K562 (cell line): ENCODE measurements around the gene LHB.

Source experiments
- CAMTA2 ChIP-seq: fragments of 250-450 bp; sonication (Bioruptor Pico); conservative IDR thresholded peaks from 2 replicates; pipeline ENCODE4 v1.5.1; 2022
- CHD2 ChIP-seq: IDR thresholded peaks from 2 replicates; pipeline ENCODE4 v1.6.1; 2011; ENCODE audit warnings: low read depth, low read length
- EP300 ChIP-seq: IDR thresholded peaks from 2 replicates; pipeline ENCODE4 v1.6.1; 2012; ENCODE audit warnings: low read length, improper control_type of control experiment
- ERF ChIP-seq: fragments of 450-650 bp; formaldehyde crosslinking; IDR thresholded peaks from 2 replicates; pipeline ENCODE4 v1.4.0; 2020; ENCODE audit warnings: mild to moderate bottlenecking, mixed read lengths
- KLF10 ChIP-seq: fragments of 250-450 bp; sonication (Bioruptor Pico); IDR thresholded peaks from 2 replicates; pipeline ENCODE4 v1.6.1; 2021; ENCODE audit warnings: matching md5 sums
- POLR2A ChIP-seq: fragments of 450-650 bp; conservative IDR thresholded peaks from 2 replicates; pipeline ENCODE4 v1.6.1; 2016
- RFX1 ChIP-seq: fragments of 450-650 bp; IDR thresholded peaks from 2 replicates; pipeline ENCODE4 v1.6.1; 2016; ENCODE audit warnings: mild to moderate bottlenecking, moderate library complexity
- SIN3A ChIP-seq, 2 experiments: fragments of 150-350 bp in 1 of 2; IDR thresholded peaks; 2 replicates each; pipeline ENCODE4 v1.6.1; 2011 to 2016; ENCODE audit warnings: borderline replicate concordance in 2 of 2, low read depth in 2 of 2, low read length in 2 of 2, mild to moderate bottlenecking in 2 of 2, moderate library complexity in 2 of 2; ENCODE audit not compliant: control insufficient read depth in 1 of 2
- SMAD3 ChIP-seq: fragments of 450-650 bp; formaldehyde crosslinking; conservative IDR thresholded peaks from 2 replicates; pipeline ENCODE4 v1.4.0; 2020; ENCODE audit warnings: mild to moderate bottlenecking
- TF ChIP-seq, protein P1 (sequence below): sonication (generic); formaldehyde crosslinking; IDR thresholded peaks from 2 replicates; pipeline ENCODE4 v1.9.0; 2022; ENCODE audit warnings: mild to moderate bottlenecking, missing genetic modification reagents
- TF ChIP-seq, protein P2 (sequence below): fragments of 250-450 bp; sonication (Bioruptor Pico); IDR thresholded peaks from 2 replicates; pipeline ENCODE4 v1.8.0; 2022; ENCODE audit warnings: inconsistent platforms, mild to moderate bottlenecking, moderate library complexity, borderline replicate concordance
- TF ChIP-seq, protein P3 (sequence below): fragments of 450-650 bp; IDR thresholded peaks from 2 replicates; pipeline ENCODE4 v1.6.1; 2017; ENCODE audit warnings: antibody characterized with exemption

DNA sequence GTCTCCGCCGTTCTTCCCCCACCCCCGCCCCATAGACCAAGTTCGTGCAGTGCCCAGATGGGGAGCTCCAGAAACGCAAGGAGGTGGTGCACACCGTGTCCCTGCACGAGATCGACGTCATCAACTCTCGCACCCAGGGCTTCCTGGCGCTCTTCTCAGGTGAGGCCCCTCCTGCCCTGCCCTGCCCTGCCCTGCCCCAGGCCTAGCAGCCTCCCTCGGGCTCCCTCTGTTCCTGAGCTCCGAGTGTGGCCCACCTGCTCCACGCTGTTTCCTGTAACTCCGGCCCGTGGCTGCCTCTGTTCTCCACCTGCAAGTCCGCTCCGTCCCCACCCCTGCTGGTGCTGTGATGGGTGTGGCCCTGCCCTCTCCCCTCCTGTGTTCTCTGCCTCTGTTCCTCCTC is 6.4 kb downstream of the LHB start:
- TF ChIP-seq RFX1 (no peak), ERF (CRISPR knock-in tag) (no peak), SIN3A (IDR thresholded peaks at IDR 0.05; ENCODE audit: borderline replicate concordance in 2 of 2, control insufficient read depth in 1 of 2, low read depth in 2 of 2, low read length in 2 of 2) (no peak), SMAD3 (CRISPR knock-in tag) (no peak), POLR2A (no peak), KLF10 (no peak), CAMTA2 (CRISPR knock-in tag) (no peak), CHD2 (no peak), EP300 (no peak)
- TF ChIP-seq, protein P1, sequence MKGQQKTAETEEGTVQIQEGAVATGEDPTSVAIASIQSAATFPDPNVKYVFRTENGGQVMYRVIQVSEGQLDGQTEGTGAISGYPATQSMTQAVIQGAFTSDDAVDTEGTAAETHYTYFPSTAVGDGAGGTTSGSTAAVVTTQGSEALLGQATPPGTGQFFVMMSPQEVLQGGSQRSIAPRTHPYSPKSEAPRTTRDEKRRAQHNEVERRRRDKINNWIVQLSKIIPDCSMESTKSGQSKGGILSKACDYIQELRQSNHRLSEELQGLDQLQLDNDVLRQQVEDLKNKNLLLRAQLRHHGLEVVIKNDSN = no peak
- TF ChIP-seq, protein P2, sequence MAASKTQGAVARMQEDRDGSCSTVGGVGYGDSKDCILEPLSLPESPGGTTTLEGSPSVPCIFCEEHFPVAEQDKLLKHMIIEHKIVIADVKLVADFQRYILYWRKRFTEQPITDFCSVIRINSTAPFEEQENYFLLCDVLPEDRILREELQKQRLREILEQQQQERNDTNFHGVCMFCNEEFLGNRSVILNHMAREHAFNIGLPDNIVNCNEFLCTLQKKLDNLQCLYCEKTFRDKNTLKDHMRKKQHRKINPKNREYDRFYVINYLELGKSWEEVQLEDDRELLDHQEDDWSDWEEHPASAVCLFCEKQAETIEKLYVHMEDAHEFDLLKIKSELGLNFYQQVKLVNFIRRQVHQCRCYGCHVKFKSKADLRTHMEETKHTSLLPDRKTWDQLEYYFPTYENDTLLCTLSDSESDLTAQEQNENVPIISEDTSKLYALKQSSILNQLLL = no peak
- TF ChIP-seq, protein P3, sequence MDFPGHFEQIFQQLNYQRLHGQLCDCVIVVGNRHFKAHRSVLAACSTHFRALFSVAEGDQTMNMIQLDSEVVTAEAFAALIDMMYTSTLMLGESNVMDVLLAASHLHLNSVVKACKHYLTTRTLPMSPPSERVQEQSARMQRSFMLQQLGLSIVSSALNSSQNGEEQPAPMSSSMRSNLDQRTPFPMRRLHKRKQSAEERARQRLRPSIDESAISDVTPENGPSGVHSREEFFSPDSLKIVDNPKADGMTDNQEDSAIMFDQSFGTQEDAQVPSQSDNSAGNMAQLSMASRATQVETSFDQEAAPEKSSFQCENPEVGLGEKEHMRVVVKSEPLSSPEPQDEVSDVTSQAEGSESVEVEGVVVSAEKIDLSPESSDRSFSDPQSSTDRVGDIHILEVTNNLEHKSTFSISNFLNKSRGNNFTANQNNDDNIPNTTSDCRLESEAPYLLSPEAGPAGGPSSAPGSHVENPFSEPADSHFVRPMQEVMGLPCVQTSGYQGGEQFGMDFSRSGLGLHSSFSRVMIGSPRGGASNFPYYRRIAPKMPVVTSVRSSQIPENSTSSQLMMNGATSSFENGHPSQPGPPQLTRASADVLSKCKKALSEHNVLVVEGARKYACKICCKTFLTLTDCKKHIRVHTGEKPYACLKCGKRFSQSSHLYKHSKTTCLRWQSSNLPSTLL = no peak
